NT2/D1 (cell line): ENCODE results near the gene TBL1X.

Experiments used
- SUZ12 ChIP-seq: IDR thresholded peaks from 2 replicates; pipeline ENCODE4 v1.6.1; 2011; ENCODE audit not compliant: insufficient read length, insufficient read depth; ENCODE audit errors: extremely low read depth
- ZNF274 ChIP-seq: IDR thresholded peaks from 2 replicates; pipeline ENCODE4 v1.6.1; 2011; ENCODE audit warnings: mild to moderate bottlenecking, low read depth, low read length

- TF ChIP-seq ZNF274: no peak
- no peak for TF ChIP-seq SUZ12
Measured at GRCh38 chrX:9681422-9681821, 216.6 kb downstream of the TBL1X start.
